GM12872 (cell line): Measurements from ENCODE around the gene ATXN2.

Experiments
- CTCF ChIP-seq: IDR thresholded peaks from 3 replicates; pipeline ENCODE4 v1.5.1; 2011; ENCODE audit warnings: low read depth, mild to moderate bottlenecking, low read length, moderate library complexity; ENCODE audit not compliant: insufficient read depth

The ATXN2 gene

DNA sequence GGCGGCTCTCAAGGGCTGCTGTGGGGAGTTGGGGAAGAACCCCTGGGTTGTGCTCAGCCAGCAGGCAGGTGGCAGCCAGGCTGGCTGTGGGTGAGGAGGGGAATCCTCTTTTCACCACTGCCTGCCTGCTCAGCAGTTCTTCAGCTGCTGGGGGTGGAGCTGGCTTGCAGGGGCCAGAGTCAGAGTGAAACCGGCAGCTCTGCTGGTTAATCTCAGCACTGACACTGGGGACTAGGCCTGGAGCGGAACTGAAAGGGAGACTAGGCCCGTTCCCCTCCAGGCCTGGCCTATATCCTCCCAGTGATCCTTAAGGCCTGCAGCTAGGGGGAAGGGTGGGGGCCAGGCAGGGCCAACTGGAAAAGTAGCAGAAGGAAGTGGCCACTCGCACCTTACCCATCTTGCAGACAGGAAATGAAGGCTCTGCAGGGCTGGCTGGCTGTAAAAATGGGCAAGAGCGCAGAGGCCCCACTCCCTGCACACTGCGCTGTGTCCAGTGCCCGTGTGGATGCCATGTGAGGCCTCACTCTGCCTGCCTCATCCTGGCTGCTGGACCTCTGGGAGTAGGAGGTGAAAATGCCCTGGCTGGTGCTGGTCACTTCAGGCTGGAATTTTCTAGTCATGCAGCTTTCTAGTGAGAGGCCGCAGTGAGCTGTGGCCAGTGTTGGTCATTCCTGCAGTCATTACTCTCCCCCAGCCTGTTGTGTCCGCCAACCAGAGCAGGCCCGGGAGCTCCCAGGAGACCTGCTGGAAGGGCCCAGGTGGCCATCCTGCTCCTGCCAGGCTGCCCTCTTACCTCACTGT lies 154.0 kb downstream of the ATXN2 start:
- peak; percentile 14; the same call in 1 of the 3 replicates for TF ChIP-seq CTCF

DNA sequence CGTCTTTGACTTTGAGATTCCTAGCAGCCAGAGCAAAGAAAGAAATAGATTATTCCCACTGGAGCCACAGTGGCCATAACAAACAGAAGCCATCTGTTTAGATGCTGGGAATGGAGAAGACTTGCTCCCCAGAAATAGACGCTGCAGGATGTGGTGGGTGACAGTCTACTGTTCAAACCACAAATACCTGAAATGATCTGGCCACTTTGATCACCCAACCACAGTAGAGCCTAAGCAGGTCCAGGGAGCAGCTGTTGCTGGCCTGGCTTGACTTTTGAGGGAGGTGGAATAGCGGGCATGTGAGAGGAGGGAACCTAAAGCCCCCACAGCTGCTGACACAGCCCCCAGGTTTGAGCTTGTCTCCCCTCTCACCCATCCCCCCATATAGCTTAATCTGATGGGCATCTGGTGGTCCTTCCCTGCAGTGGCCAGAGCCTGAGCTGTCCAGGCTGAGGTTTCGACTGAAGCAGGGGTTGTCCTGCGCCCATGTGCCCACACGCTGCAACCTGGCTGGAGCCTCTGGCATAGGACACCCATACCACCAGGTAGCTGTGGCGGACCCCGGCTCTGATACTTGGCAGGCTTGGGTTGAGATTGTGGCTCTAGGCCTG lies 154.7 kb downstream of the ATXN2 start:
- TF ChIP-seq CTCF, result no peak

GRCh38 chr12:111443586-111443985 lies 155.5 kb downstream of the ATXN2 start:
- TF ChIP-seq CTCF, result no peak

GRCh38 chr12:111443086-111443485 lies 156.0 kb downstream of the ATXN2 start:
- no peak for TF ChIP-seq CTCF

DNA sequence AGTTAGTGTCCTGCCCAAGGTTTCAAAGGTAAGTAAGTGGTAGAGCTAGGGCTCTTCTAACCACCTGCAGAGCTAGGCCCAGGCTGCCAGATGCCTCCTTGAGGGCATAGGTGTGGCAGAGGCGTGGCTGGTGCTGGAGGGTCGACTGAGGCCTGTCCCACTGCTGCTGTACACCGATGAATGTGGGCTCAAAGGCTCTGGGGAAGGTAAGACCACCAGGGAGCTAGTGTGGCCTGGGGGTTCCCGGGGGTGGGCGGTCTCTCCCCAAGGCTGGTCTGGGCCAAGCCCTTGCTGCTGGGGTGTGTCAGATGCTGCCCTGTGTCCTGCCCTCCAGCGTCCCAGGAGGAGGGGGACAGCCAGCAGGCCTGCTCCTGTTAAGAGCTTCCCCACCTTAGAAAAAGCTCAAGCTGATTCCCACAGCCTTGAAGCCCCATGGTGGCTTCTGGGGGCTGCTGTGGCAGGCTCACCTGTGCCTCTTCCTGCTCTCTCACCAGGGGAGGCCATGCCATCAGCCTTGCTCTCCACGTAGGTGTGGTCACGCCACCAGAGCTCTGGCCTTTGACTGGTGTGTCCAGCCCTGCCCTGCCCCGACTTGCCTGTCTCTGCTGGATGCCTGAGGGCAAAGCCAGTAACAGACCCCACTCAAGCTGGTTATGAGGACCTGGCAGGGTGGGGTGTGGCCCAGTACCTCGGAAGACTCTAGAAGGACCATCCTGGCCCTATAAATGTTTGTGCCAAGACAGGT lies 156.6 kb downstream of the ATXN2 start:
- TF ChIP-seq CTCF, result no peak

GRCh38 chr12:111441107-111441928 lies 157.8 kb downstream of the ATXN2 start:
- TF ChIP-seq CTCF, result no peak
